ENCODE data around the gene NACC1. TPM values are rescaled to one million over a fixed set of nuclear protein-coding genes. Genes with fewer than 3 reads are reported as not detected.

NACC1 gene
- total RNA-seq, 2 experiments from 2014 or later = 13.0 to 13.5 TPM

DNA sequence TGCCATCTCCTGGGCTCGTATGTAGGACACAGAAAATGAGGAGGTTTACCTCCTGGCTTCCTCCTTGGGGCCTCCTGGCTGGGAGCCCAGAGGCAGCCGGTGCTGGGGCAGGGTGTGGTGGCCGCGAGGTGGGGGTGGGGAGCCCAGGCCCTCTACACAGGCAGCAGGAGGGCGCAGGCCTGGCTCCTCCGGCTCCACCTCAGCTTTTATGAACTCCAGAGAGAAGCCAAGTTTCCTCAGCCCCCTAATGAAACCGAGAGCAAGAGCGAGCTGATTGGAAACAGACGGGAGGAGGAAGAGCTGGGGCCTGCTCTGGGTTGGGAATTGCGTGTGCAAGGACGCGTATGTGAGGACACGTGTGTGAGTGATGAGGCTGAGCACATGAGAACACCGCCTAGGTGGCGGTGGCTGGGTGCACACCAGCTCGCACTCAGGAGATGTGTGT is 38.5 kb upstream of the NACC1 start:
- H3K36me3 ChIP-seq (ENCODE audit: insufficient read depth, low read length) = no peaks in the 10 kb centered on the region
- H3K27ac Mint-ChIP-seq = no peak overlapping the region
- H3K9me3 Mint-ChIP-seq = no peaks in the 10 kb centered on the region
- peaks cover 12% of the 10 kb centered on the region for H3K4me1 ChIP-seq (ENCODE audit: insufficient read depth, low read length)
- no peak overlapping the region for H3K4me3 ChIP-seq (ENCODE audit: low read length)
- DNase-seq (no peak), ATAC-seq (ENCODE audit: poor library complexity) (no peak)
- H3K36me3 Mint-ChIP-seq (ENCODE audit: low read depth) = no peaks in the 10 kb centered on the region
- intact Hi-C loops (cut with DNase I, micrococcal nuclease) = loop anchor here in 1 of 2 experiments (5.0 kb wide), 1 partner anchor 42 kb away; no protein-coding TSS in a partner anchor
- H3K4me3 Mint-ChIP-seq = no peak overlapping the region
- CTCF ChIA-PET = no interaction called here
- POLR2A ChIA-PET = no interaction called here
- no peaks in the 10 kb centered on the region for H3K9me3 ChIP-seq (ENCODE audit: control insufficient read depth in 1 of 2, insufficient read depth in 1 of 2, low read length in 2 of 2)
- no peak overlapping the region for H3K27ac ChIP-seq (ENCODE audit: low read depth in 1 of 2, low read length in 2 of 2)
- H3K27me3 ChIP-seq (ENCODE audit: control insufficient read depth in 1 of 2, insufficient read depth in 2 of 2, low read length in 2 of 2) = no peaks in the 10 kb centered on the region
- TF ChIP-seq, protein P1, sequence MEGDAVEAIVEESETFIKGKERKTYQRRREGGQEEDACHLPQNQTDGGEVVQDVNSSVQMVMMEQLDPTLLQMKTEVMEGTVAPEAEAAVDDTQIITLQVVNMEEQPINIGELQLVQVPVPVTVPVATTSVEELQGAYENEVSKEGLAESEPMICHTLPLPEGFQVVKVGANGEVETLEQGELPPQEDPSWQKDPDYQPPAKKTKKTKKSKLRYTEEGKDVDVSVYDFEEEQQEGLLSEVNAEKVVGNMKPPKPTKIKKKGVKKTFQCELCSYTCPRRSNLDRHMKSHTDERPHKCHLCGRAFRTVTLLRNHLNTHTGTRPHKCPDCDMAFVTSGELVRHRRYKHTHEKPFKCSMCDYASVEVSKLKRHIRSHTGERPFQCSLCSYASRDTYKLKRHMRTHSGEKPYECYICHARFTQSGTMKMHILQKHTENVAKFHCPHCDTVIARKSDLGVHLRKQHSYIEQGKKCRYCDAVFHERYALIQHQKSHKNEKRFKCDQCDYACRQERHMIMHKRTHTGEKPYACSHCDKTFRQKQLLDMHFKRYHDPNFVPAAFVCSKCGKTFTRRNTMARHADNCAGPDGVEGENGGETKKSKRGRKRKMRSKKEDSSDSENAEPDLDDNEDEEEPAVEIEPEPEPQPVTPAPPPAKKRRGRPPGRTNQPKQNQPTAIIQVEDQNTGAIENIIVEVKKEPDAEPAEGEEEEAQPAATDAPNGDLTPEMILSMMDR (IDR thresholded peaks at IDR 0.05) = no peak
- H3K27me3 Mint-ChIP-seq = no peaks in the 10 kb centered on the region
- no peaks in the 10 kb centered on the region for H3K4me1 Mint-ChIP-seq (ENCODE audit: low read depth)

DNA sequence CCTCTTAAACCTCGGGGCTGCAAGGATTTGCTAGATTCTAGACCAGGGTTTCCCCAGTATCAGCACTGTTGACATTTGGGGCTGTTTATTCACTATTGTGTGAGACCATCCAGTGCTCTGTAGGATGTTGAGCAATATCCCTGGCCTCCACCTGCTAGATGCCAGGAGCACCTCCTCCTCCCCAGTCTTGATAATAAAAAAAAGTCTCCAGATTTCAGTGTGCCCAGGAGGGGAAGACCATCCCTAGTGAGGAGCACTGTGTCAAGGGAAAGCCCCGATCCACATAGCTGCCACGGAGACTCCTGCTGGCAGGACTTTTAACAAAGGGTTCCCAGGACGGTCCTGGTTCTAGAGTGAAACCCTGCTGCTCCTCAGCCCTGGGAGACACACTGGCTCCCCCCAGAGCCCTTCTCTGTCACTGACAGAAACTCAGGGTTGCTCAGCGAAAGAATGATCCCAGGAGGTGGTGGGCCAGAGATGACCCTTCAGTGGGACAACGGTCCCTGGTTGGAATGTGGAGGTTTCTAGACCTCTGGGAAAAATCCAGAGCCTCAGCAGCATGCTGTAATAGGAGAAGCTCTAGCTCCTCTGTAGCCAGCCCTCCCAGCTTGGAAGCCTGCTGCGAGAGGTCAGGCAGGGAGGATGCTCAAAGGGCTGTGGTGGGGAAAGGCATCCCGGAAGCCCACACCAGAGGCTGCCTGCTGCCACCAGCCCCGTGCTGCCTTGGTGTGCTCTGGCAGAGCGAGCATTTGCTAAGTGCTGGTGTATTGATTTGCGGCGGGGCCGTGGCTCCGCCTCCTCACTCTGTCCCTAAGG is 35.7 kb upstream of the NACC1 start:
- CTCF ChIA-PET = no interaction called here
- intact Hi-C loops (cut with DNase I, micrococcal nuclease) = no loop called here
- H3K27ac Mint-ChIP-seq = no peak overlapping the region

DNA sequence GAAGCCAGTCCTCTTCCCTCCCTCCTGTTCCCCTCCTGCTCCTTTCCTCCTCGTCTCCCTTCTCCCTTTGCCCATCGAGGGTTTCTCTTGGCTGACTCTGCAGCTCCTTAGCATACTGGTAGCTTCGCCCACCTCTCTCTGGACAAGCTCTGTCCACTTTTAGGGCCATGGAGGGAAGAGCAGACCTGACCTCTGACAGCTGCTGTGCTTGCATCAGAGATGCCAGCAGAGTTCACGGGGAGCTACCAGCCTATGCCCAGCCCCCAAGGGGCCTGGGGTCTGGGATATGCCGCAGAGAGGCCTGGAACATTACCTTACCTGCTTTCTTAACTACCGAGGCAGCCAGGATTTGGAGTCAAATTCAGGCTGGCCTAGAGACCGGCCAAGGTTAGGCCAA is 35.1 kb upstream of the NACC1 start:
- Histone ChIP-seq H3K36me3 (ENCODE audit: insufficient read depth, low read length) (no peaks in the 10 kb centered on the region), H3K27me3 (ENCODE audit: control insufficient read depth in 1 of 2, insufficient read depth in 2 of 2, low read length in 2 of 2) (no peaks in the 10 kb centered on the region), H3K27ac (ENCODE audit: low read depth in 1 of 2, low read length in 2 of 2) (no peak overlapping the region), H3K4me1 (ENCODE audit: insufficient read depth, low read length) (peaks cover 12% of the 10 kb centered on the region), H3K4me3 (ENCODE audit: low read length) (no peak overlapping the region), H3K9me3 (ENCODE audit: control insufficient read depth in 1 of 2, insufficient read depth in 1 of 2, low read length in 2 of 2) (no peaks in the 10 kb centered on the region)
- Mint-ChIP-seq H3K4me1 (ENCODE audit: low read depth) (no peaks in the 10 kb centered on the region), H3K36me3 (ENCODE audit: low read depth) (no peaks in the 10 kb centered on the region), H3K4me3 (no peak overlapping the region), H3K27ac (no peak overlapping the region), H3K9me3 (no peaks in the 10 kb centered on the region), H3K27me3 (no peaks in the 10 kb centered on the region)
- ChIA-PET CTCF (no interaction called here), POLR2A (no interaction called here)
- intact Hi-C loops (cut with DNase I, micrococcal nuclease) = no loop called here
- DNase-seq (no peak), ATAC-seq (ENCODE audit: poor library complexity) (no peak)
- TF ChIP-seq, protein P1 (IDR thresholded peaks at IDR 0.05) = no peak

More for the DNA sequence above, 35.7 kb upstream of the NACC1 start:
- Histone ChIP-seq H3K4me1 (ENCODE audit: insufficient read depth, low read length) (peaks cover 12% of the 10 kb centered on the region), H3K36me3 (ENCODE audit: insufficient read depth, low read length) (no peaks in the 10 kb centered on the region), H3K27ac (ENCODE audit: low read depth in 1 of 2, low read length in 2 of 2) (no peak overlapping the region), H3K4me3 (ENCODE audit: low read length) (no peak overlapping the region), H3K9me3 (ENCODE audit: control insufficient read depth in 1 of 2, insufficient read depth in 1 of 2, low read length in 2 of 2) (no peaks in the 10 kb centered on the region), H3K27me3 (ENCODE audit: control insufficient read depth in 1 of 2, insufficient read depth in 2 of 2, low read length in 2 of 2) (no peaks in the 10 kb centered on the region)
- H3K4me3 Mint-ChIP-seq = no peak overlapping the region
- no peak for DNase-seq
- H3K27me3 Mint-ChIP-seq = no peaks in the 10 kb centered on the region
- H3K9me3 Mint-ChIP-seq = no peaks in the 10 kb centered on the region
- ATAC-seq (ENCODE audit: poor library complexity) = no peak
- no peaks in the 10 kb centered on the region for H3K4me1 Mint-ChIP-seq (ENCODE audit: low read depth)
- POLR2A ChIA-PET = no interaction called here
- TF ChIP-seq, protein P1 (IDR thresholded peaks at IDR 0.05) = no peak
- no peaks in the 10 kb centered on the region for H3K36me3 Mint-ChIP-seq (ENCODE audit: low read depth)
